SHP77 treated with DMSO at 0.1 percent for 48 hours (cell line): ENCODE data around the gene ZCCHC7.
"Not testable (repeated sequence)": the region's sequence is repeated elsewhere in the genome, so short reads cannot be mapped to it uniquely, and the experiment has no call there.

Source experiments
- DNase-seq: peaks from one replicate; lab custom pipeline; 2025; lab: John Stamatoyannopoulos, UW

The ZCCHC7 gene

DNA sequence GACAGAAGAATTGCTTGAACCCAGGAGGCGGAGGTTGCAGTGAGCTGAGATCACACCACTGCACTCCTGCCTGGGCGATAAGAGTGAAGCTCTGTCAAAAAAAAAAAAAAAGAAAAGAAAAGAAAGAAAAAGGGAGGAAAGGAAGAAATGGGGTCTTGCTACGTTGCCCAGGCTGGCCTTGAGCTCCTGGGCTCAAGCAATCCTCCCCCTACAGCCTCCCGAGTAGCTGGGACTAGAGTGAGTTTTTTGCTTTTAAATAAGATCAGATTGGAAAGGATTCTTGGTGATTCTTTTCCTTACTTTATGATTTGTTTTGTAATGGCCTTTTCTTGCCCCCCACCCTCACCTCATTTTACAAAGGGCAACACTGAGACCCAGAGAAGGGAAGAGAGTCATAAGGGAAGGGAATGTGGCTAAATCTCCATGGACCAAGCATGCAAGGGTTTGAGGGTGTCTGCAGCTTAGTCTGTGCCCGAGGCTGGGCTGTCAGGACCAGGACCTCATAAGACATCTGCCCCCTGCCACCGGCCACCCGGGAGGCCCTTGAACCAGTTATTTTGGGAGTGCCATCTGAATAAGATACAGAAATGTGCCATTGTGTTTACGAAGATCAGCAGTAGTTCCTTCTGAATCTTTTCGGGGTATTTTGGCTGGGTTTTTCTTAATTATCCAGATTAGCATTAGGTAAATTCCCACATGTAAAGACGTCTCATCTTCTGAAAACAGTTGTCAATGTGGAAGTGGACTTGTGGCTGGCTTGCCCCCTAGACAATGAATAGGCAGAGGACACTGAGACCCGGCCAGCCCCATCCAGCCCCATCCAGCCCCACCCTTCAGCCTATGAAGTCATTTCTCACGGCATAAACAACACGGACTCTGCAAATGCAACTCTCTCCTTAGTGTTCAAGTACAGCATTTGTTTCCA, 257.6 kb downstream of the ZCCHC7 start:
- no peak for DNase-seq

DNA sequence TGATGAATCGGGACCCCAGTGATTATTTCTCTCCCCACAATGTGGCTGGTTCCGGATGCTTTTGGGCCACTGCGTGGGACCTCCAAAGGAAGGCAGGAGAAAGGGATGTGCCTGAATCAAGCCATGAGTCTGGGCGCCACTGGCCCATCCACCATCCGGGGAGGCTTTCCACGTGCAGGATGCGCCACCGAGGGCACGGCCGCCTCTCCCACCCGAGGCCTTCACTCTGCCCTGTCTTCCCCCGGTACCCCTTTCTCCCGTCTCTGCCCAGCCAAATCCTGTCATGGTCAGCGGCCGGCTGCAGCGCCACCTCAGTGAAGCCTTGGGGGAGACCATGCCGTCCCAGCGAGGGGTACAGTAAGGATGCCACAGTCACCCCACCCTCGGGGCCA, 258.2 kb downstream of the ZCCHC7 start:
- DNase-seq: no peak

DNA sequence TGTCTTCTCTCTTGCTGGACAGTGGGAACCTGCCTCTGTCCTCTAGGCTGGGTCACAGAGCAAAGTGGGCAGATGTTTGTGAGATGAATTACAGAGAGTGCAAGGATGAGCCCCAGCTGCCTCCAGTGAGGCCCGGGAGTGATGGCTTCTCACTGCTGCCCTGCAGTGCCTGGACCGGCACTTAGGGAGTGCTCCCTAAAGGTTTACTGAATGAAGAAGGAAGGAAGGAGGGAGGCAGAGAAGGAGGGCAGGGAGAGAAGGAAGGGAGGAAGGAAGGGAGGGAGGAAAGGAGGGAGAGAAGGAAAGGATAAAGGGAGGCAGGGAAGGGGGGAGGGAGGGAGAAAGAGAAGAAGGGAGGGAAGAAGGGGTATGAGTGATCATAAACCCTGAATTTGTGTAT, 259.5 kb downstream of the ZCCHC7 start:
- DNase-seq: no peak

DNA sequence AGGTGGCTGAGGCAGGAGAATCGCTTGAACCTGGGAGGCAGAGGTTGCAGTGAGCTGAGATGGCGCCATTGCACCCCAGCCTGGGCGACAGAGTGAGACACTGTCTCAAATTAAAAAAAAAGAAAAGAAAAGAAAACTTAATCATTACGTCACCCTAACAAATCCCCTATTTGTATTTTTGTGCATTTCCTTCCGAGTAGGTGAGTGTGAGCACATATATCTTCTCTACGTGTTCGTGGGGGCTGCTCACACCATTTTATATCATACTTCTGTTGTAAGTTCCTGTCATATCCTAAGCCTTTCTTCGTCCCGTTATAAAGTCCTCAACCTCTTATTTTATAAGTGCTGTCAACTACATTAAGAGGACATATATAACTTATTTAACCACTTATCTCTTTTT, 260.2 kb downstream of the ZCCHC7 start:
- DNase-seq: no peak

DNA sequence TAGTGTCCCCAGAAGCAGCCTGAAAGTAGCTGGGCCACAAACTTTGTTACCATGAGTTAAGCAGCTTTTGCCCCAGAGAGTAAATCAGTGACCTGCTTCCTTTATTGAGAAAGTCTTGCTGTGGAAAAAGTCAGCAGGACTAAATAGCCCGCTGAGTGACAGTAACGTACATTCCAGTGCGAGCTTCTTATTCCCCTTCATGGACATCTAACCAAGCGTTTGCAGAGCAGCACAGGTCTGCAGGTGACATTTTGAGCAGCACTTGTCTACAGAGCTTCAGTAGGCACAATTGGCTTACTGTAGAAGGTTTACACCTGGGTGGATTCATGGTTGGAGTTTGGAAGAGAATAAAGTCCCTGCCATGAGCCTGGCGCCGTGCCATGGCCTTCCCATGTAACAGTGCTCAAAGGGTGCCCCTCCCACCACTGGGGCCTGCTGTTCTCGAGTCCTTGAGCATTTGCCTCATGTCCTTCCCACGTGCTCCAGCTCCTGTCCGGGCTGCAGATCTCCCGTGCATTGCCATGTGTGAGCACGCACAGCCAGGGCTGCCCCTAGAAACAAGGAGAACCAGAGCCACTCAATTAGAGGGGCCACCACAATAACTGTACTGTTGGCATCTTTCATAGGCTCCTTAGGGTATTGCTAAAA, 260.8 kb downstream of the ZCCHC7 start:
- DNase-seq: no peak

DNA sequence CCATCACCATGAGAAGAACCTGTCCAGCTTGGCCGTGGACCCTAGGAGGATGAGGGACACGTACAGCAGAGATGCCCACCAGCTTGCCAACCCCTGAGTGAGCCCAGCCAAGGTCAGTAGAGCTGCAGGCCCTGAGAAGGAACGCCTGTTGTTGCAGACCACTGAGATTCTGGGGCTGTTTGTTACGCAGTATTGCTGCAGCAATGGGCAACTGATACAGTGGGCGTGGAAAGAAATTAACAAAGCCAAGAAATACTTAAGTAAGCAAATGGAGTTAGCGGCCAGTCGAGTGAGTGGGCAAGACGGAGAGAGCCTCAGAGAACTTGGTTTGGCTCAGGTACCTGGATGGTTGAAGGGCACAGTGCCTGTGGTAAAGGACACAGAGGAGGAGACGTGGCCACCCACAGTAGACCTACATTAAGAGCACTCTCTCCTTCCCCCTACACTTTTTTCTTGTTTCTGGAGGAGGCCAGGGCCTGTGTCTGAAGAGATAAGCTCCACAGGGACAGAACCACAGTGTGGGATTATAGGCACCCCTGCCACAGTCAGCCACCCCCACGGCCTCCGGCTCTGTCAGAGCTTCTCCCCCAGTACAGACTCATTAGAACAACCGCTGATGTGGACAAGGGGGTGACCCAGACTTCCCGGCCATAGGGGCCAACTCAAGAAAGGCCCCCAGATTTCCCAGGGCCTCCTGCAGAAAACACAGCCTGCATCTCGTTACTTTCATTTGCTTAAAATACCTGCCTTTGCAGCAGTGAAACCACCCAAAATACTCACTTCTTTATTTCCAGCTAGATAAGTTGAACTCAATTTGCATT, 262.0 kb downstream of the ZCCHC7 start:
- no peak for DNase-seq

DNA sequence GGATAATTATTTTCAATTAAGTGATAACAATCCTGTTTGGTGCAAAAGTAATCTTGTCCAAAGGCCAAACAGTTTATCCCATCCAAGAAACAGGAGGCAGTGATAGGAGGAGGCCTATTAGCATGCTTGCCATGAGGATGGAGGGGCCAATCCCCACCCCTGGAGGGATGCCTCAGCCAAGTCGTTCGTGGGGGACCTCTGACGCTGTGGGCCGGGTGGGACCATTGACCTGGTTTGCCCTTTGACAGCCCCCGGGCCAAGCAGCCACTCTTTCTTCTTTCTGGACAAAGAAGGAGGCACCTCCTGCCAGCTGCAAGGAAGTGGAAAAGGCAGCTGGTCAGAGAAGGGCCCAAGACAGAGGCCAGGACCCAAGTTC, 262.6 kb downstream of the ZCCHC7 start:
- no peak for DNase-seq

DNA sequence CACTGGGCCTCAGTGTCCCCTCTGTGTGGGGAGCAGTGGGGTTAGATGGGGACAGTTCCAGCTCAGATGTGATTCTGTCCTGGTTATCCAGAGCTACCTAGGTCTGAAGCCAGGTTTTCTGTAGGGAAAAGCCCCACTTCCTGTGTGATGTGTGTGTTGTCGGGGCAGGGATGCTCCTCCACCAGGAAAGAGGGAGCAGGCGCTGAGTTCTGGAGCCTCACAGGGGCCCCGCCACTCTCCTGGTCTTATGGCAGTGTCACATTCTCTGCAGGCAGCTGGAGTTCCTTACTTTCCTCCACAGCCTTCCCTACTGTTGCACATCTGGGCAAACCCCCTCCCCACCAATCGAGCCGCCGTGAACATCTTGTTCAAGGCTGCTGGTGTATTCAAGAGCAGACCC, 263.0 kb downstream of the ZCCHC7 start:
- no peak for DNase-seq

DNA sequence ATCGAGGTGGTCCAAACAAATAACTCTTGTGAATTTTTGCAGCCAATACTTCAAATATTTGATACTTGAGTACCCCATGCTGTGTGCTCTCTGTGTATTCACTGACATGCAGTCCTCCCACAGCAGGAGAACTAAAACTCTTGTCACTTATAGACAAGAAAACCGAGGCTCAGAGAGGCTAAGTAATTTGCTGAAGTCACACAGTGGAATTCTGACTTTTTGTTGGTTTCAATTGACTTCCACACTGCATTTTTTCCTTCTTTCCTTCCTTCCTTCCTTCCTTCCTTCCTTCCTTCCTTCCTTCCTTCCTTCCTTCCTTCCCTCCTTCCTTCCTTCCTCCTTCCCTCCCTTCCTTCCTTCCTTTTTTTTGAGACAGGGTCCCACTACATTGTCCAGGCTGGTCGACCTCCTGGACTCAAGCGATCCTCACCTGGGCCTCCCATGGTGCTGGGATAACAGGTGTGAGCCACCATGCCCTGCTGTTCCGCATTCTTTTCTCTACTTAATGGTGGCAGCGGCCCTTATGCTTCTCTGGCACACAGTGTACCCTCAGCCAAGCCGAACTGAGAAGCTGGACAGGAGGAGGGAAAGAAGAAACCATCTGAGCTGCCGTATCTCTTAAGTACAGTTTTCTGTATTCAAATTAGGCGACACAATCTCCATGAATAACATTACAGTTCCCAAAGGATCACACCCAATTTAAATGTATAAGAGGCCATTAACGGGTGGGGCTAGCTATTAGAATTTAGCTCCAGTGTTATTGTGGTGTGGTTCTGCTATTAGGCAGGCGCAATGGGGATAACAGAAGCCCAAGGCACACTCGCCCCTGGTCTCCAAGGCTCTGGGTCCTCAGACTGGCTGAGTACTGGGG, 263.7 kb downstream of the ZCCHC7 start:
- DNase-seq: no peak

DNA sequence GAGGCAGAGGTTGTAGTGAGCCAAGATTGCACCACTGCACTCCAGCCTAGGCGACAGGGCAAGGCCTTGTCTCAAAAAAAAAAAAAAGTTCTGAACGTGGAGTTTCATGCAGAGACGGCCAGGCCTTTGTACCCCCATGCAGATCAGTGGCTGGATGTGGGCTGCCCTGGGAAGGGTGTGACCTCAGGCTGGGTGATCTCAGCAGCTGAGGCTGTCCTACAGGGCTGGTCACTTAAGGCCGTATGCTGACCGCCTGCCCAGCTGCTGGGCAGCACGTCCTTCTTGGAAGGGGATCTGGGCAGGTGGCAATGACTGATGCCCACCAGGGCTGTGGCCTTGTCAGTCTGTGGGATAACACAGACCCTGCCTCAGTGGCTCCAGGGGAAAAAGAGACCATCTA, 264.9 kb downstream of the ZCCHC7 start:
- DNase-seq: no peak

DNA sequence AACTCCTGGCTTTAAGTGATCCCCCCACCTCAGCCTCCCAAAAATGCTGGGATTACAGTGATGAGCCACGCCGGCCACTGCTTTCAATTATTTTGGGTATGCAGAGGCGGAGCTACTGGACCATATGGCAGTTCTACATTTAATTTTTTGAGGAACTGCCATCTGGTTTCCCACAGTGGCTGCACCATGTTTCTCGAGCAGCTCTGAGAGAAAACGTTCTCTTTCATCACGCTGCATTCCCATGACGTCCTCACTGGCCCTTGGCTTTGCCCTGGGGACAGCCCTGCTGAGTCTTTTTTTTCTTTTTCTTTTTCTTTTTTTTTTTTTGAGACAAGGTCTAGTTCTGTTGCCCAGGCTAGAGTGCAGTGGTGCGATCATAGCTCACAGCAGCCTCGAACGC, 266.6 kb downstream of the ZCCHC7 start:
- no peak for DNase-seq

DNA sequence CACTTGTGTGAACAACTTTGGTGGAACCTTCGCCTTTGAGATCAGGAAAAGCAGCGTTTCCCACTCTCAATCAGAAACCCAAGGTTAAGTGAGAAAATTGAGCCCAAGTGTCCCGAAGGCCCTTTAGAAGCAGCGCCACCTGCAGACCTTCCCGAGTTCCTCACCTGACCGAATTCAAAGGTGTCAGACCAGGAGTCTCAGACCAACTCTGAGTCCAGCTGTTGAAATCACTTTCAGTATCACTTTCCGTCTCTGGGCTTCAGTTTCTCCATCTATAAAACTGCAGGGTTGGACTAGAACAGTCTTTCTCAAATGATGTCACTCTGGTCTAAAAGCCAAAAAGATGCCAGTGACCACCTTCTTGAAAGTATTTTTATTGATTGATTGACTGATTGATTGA, 270.4 kb downstream of the ZCCHC7 start:
- no peak for DNase-seq

DNA sequence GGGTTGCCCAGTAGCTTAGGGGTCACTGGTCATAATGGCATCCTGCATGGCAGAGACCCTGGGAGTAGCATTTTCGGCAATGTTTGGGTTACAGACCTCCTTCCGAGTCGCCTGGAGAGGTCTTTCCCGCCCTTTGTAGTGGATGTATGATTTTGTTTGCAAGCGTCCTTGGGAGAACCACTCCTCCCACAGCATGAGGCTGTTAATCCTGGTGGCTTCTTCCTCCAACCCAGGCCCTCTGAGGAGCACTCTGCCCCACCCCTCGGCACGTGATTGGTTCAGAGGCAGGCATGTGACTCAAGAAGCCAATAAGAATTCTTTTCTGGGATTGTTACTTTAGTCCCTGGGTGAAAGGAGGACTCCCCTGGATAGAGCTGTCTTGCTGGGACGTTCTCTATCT, 271.9 kb downstream of the ZCCHC7 start:
- no peak for DNase-seq

DNA sequence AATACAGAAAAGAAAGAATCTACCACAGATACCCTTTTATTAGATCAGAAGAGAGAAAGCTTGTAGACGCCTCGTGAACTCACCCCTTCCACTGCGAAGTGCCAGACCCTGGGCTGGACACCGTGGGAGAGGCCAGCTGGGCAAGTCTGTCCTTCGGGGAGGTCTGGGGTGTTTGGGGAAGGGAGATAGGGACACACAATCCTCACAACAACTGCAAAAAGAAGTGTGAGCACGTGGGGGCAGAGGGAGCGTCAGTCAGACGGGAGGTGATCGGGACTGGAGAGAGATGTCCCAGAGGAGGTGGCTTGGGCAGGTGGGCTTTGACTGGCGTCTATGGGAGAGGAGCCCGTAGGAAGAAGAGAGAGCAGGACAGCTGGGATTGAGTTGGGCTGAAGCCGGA, 274.9 kb downstream of the ZCCHC7 start:
- DNase-seq: no peak

DNA sequence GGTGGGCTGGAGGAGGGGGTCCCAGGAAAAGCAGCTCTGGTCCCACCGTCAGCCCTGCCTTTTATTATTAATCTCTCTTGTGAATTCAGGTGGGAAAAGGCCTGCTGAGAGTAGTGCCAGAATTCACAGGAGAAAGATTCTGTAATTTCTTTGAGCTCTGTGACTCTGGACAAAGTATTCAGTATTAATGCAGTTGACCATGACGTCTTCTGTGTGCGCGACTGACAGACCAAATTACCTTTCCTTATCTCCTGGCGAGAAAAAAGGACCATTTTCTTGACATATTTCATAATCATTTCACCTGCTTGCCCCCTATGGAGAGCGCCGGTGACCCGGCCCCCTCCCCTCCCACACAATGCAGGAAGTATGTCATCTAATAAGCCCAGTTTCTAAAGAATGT, 275.3 kb downstream of the ZCCHC7 start:
- DNase-seq: no peak

DNA sequence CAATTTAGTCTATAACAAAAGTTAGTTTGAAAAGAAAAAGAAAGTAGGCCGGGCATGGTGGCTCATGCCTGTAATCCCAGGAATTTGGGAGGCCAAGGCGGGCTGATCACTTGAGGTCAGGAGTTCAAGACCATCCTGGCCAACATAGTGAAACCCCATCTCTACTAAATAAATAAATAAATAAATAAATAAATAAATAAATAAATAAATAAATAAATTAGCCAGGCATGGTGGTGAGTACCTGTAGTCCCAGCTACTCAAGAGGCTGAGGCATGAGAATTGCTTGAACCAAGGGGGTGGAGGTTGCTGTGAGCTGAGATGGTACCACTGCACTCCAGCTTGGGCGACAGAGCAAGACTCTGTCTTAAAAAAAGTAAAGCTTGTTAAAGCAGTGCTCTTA, 277.6 kb downstream of the ZCCHC7 start:
- not testable (repeated sequence) for DNase-seq

DNA sequence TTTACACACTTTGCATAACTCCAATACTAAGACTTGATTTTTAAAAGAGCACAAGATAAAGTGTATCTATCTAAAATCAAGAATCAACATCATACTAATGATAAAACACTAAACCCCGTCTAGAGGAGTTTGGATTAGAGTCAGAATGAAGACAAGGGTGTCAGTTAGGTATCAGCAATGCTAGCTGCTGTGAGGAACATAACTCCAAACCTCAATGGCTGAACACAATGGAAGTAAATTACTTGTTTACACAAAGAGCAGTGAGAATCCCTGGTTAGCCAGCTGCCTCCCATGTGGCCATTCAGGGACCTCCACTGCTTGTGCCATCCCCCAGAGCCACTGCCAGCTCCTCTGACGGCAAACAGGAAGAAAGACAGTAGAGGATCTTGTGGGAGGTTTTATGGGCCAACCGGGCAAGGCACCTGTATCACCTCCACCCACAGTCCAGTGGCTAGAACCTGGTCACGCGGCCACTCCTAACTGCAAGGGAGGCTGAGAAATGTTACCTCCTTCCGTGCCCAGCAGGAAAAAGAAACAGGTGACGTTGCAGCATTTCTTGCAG, 278.2 kb downstream of the ZCCHC7 start:
- no peak for DNase-seq

DNA sequence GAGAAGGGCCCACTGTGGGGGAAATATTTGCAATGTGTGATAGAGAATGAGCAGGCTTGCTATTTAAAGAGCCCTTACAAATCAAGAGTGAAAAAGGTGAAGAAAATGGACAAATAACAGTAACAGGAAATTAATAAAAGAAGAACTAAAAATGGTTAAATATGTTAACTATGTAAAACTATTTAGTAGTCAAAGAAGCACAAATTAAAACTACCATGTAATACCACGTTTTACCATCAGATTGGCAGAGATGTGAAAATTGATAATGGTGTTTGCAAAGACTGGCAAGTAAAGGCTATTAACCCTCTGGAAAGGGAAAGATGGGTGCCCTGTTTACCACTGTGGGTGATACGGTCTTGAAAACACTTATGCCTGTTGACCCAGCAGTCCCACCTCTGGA, 279.0 kb downstream of the ZCCHC7 start:
- no peak for DNase-seq

DNA sequence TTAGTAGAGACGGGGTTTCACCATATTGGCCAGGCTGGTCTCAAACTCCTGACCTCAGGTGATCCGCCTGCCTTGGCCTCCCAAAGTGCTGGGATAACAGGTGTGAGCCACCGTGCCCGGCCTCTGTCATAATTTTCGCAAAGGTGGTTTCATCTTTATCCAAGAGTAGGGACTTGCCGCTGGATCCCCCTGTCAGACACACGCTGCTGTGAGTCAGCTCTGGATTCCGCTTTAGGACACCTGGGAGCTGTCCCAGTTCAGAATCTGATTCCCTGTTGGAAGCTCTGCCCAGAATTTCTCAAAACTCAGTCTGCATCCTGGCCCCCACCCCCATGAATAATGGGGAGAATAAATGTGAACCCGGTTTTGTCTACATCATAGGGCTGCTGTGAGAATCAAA, 284.2 kb downstream of the ZCCHC7 start:
- DNase-seq: no peak

DNA sequence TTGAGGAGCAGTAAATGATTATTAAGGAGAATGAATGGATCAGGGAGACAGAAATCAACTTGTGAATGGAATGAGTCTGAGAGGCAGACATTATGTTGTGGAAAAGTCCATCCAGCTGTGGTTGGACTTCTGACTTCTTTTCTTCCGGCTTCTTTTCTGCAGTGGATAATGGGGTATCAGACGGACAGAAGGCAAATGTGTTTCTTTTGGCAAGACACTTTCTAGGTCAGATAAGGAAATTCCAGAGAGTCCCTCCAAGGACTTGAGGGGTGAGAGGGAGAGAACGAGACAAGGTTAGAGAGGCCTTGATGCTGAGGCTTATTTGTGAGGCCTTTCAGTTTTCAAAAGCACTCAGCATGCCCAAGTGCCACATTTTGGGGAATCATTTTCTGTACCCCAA, 285.0 kb downstream of the ZCCHC7 start:
- no peak for DNase-seq

DNA sequence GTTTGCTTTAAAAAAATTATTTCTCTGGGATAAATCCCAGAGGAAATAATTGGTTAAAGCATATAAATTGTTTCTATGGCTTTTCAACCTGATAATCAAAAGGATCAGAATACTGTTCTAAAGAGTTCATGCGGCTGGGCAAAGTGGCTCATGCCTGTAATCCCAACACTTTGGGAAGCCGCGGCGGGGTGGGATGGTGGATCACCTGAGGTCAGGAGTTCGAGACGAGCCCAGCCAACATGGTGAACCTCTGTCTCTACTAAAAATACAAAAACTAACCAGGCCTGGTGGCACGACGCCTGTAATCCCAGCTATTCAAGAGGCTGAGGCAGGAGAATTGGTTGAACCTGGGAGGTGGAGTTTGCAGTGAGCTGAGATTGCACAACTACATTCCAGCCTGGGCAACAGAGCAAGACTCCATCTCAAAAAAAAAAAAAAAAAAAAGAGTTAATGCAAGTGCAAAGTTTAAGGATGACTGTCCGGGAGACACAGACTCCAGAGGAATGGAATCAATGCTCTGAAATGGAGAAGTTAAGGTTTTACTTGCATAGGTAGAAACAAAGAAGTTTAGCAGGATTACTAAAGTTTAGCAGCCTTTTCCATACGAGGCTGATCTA, 285.5 kb downstream of the ZCCHC7 start:
- DNase-seq: no peak
